DND-41 (cell line): ENCODE data around the gene WWTR1.

ENCODE experiments used
- EZH2 ChIP-seq: IDR thresholded peaks from 3 replicates; pipeline ENCODE4 v1.6.1; 2012; ENCODE audit warnings: borderline replicate concordance, low read depth, mild to moderate bottlenecking, moderate library complexity, low read length, inconsistent platforms; ENCODE audit not compliant: severe bottlenecking
- TF ChIP-seq, protein P1 (sequence below): IDR thresholded peaks from 2 replicates; pipeline ENCODE4 v1.5.1; 2012; ENCODE audit warnings: borderline replicate concordance, low read length, moderate library complexity, mild to moderate bottlenecking; ENCODE audit not compliant: poor library complexity, severe bottlenecking; ENCODE audit errors: extremely low read depth

DNA sequence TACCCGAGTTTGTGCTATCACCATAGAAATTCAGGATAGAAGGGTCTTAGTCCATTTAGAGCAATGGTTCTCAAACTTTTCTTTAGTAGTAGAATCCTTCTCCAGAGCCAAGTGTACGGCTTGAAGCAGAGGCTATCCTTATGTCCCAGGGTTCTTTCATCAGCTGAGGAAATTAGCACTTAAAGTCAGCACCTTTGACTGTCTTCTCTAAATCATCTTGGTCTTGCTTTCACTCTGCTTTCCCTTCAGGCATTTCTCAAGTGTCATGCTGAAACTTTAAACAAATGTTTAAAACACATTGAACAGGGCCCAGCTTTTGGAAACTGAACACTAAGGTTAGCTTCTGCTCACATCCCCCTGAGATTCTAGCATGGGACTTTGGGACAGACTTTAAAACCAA, 105.1 kb downstream of the WWTR1 start:
- TF ChIP-seq, protein P1, sequence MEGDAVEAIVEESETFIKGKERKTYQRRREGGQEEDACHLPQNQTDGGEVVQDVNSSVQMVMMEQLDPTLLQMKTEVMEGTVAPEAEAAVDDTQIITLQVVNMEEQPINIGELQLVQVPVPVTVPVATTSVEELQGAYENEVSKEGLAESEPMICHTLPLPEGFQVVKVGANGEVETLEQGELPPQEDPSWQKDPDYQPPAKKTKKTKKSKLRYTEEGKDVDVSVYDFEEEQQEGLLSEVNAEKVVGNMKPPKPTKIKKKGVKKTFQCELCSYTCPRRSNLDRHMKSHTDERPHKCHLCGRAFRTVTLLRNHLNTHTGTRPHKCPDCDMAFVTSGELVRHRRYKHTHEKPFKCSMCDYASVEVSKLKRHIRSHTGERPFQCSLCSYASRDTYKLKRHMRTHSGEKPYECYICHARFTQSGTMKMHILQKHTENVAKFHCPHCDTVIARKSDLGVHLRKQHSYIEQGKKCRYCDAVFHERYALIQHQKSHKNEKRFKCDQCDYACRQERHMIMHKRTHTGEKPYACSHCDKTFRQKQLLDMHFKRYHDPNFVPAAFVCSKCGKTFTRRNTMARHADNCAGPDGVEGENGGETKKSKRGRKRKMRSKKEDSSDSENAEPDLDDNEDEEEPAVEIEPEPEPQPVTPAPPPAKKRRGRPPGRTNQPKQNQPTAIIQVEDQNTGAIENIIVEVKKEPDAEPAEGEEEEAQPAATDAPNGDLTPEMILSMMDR, result no peak
- no peak for TF ChIP-seq EZH2
